Stomach smooth muscle (tissue), 2 donors: ENCODE measurements around the gene NOC4L.
"Not testable (repeated sequence)": the region's sequence is repeated elsewhere in the genome, so short reads cannot be mapped to it uniquely, and the experiment has no call there.

ENCODE experiments used
- H3K27ac ChIP-seq: one replicate; pipeline ENCODE4 v1.7.0; 2013; ENCODE audit warnings: mild to moderate bottlenecking, low read length, inconsistent platforms
- H3K27me3 ChIP-seq, 2 donors: one replicate each; pipeline ENCODE4 v1.7.0; 2013; ENCODE audit warnings: low read length in 2 of 2; ENCODE audit not compliant: insufficient read depth in 2 of 2, control insufficient read depth in 1 of 2
- H3K36me3 ChIP-seq, 2 donors: one replicate each; pipeline ENCODE4 v1.7.0; 2013; ENCODE audit warnings: low read length in 2 of 2; ENCODE audit not compliant: control insufficient read depth in 2 of 2, insufficient read depth in 2 of 2
- H3K4me1 ChIP-seq: one replicate; pipeline ENCODE4 v1.7.0; 2013; ENCODE audit warnings: low read length; ENCODE audit not compliant: control insufficient read depth, insufficient read depth
- H3K4me3 ChIP-seq, 2 donors: one replicate each; pipeline ENCODE4 v1.7.0; 2013; ENCODE audit warnings: low read length in 2 of 2
- H3K9ac ChIP-seq, 2 donors: one replicate each; pipeline ENCODE4 v1.7.0; 2013; ENCODE audit warnings: low read length in 2 of 2, mild to moderate bottlenecking in 1 of 2
- H3K9me3 ChIP-seq, 2 donors: one replicate each; pipeline ENCODE4 v1.7.0; 2013; ENCODE audit warnings: low read length in 2 of 2; ENCODE audit not compliant: control insufficient read depth in 2 of 2
- donor health status: healthy.
- donor health status: Pancreatic carcinoma.

Gene NOC4L

GRCh38 chr12:132143336-132144071, 753 bp upstream of the NOC4L start:
- H3K4me3 ChIP-seq = peak overlapping the region; percentile 63 to 92
- no peak overlapping the region for H3K27ac ChIP-seq
- H3K4me1 ChIP-seq = peaks cover 31% of the 10 kb centered on the region
- H3K27me3 ChIP-seq = no peaks in the 10 kb centered on the region
- H3K36me3 ChIP-seq = peaks cover 28 to 32% of the 10 kb centered on the region in 2 donors
- H3K9ac ChIP-seq = peak overlapping the region; percentile 50 to 51
- H3K9me3 ChIP-seq = no peaks in the 10 kb centered on the region

- H3K9ac ChIP-seq = peak overlapping the region; percentile 80 to 87
- peak overlapping the region; percentile 75 to 92 for H3K4me3 ChIP-seq
- no peaks in the 10 kb centered on the region for H3K9me3 ChIP-seq
- peak overlapping the region; percentile 82 for H3K27ac ChIP-seq
- H3K27me3 ChIP-seq = no peaks in the 10 kb centered on the region
- peaks cover 21 to 24% of the 10 kb centered on the region in 2 donors for H3K36me3 ChIP-seq
- H3K4me1 ChIP-seq = peaks cover 31% of the 10 kb centered on the region
Observed at GRCh38 chr12:132144810-132145168, 532 bp downstream of the NOC4L start.

- peak overlapping the region in 1 of 2 donors; percentile 80 for H3K9ac ChIP-seq
- H3K4me3 ChIP-seq = peak overlapping the region; percentile 75 to 92
- no peaks in the 10 kb centered on the region for H3K9me3 ChIP-seq
- no peaks in the 10 kb centered on the region for H3K27me3 ChIP-seq
- peaks cover 16 to 18% of the 10 kb centered on the region in 2 donors for H3K36me3 ChIP-seq
- H3K4me1 ChIP-seq = peaks cover 31% of the 10 kb centered on the region
- H3K27ac ChIP-seq = no peak overlapping the region
Observed at GRCh38 chr12:132145334-132145733, 1.1 kb downstream of the NOC4L start.

- Histone ChIP-seq H3K4me3 (no peak overlapping the region), H3K9me3 (no peaks in the 10 kb centered on the region), H3K4me1 (peaks cover 28% of the 10 kb centered on the region), H3K9ac (no peak overlapping the region), H3K36me3 (peaks cover 9 to 12% of the 10 kb centered on the region in 2 donors), H3K27me3 (no peaks in the 10 kb centered on the region), H3K27ac (no peak overlapping the region)
Observed at GRCh38 chr12:132146098-132146497, 1.8 kb downstream of the NOC4L start.

- Histone ChIP-seq H3K27ac (no peak overlapping the region), H3K27me3 (no peaks in the 10 kb centered on the region), H3K4me3 (no peak overlapping the region), H3K9me3 (no peaks in the 10 kb centered on the region), H3K36me3 (peaks cover 3 to 6% of the 10 kb centered on the region in 2 donors), H3K4me1 (peaks cover 28% of the 10 kb centered on the region), H3K9ac (no peak overlapping the region)
Observed at GRCh38 chr12:132146772-132147422, 2.6 kb downstream of the NOC4L start.

- Histone ChIP-seq H3K9me3 (no peaks in the 10 kb centered on the region), H3K4me1 (peaks cover 22% of the 10 kb centered on the region), H3K9ac (no peak overlapping the region), H3K36me3 (peaks cover 0 to 2% of the 10 kb centered on the region in 2 donors), H3K27me3 (no peaks in the 10 kb centered on the region), H3K4me3 (no peak overlapping the region), H3K27ac (no peak overlapping the region)
Observed at GRCh38 chr12:132147423-132148367, 3.4 kb downstream of the NOC4L start.

- Histone ChIP-seq H3K27me3 (no peaks in the 10 kb centered on the region), H3K36me3 (peaks cover 0 to 2% of the 10 kb centered on the region in 2 donors), H3K9ac (no peak overlapping the region), H3K9me3 (no peaks in the 10 kb centered on the region), H3K4me3 (no peak overlapping the region), H3K27ac (no peak overlapping the region), H3K4me1 (peaks cover 14% of the 10 kb centered on the region)
Observed at GRCh38 chr12:132148368-132149045, 4.2 kb downstream of the NOC4L start.

GRCh38 chr12:132149526-132149925, 5.3 kb downstream of the NOC4L start:
- not testable (repeated sequence) for H3K36me3 ChIP-seq, H3K27me3 ChIP-seq, H3K4me3 ChIP-seq, H3K27ac ChIP-seq, H3K9me3 ChIP-seq, H3K9ac ChIP-seq
- peaks cover 18% of the 10 kb centered on the region for H3K4me1 ChIP-seq

- Histone ChIP-seq H3K4me1 (peaks cover 8% of the 10 kb centered on the region), H3K9ac (no peak overlapping the region), H3K4me3 (no peak overlapping the region), H3K9me3 (no peaks in the 10 kb centered on the region), H3K27me3 (no peaks in the 10 kb centered on the region), H3K27ac (no peak overlapping the region), H3K36me3 (peaks cover under 1 to 2% of the 10 kb centered on the region in 2 donors)
Observed at GRCh38 chr12:132150780-132151144, 6.5 kb downstream of the NOC4L start.

GRCh38 chr12:132151145-132151765, 7.0 kb downstream of the NOC4L start:
- Histone ChIP-seq H3K36me3 (peaks cover 5 to 6% of the 10 kb centered on the region in 2 donors), H3K9ac (no peak overlapping the region), H3K27ac (no peak overlapping the region)

More at GRCh38 chr12:132151145-132151765, 7.0 kb downstream of the NOC4L start:
- no peaks in the 10 kb centered on the region for H3K27me3 ChIP-seq
- no peaks in the 10 kb centered on the region for H3K9me3 ChIP-seq
- H3K4me3 ChIP-seq = no peak overlapping the region
- H3K4me1 ChIP-seq = peaks cover 8% of the 10 kb centered on the region
